H1 (cell line): ENCODE measurements around the gene HSPA1B. TPM values are rescaled to one million over a fixed set of nuclear protein-coding genes. Genes with fewer than 3 reads are reported as not detected.

Experiments used
- BCL11A ChIP-seq, 2 experiments: IDR thresholded peaks; one replicate each; pipeline ENCODE4 v1.6.1; 2011; ENCODE audit warnings: low read depth in 2 of 2, low read length in 2 of 2, mild to moderate bottlenecking in 2 of 2
- CTBP2 ChIP-seq: IDR thresholded peaks from 2 replicates; pipeline ENCODE4 v1.7.0; 2011; ENCODE audit warnings: borderline replicate concordance, mild to moderate bottlenecking, moderate library complexity, mixed read lengths, low read length; ENCODE audit not compliant: insufficient read depth, insufficient read length
- E2F6 ChIP-seq: IDR thresholded peaks from 2 replicates; pipeline ENCODE4 v1.6.1; 2012; ENCODE audit warnings: inconsistent platforms
- EZH2 ChIP-seq: fragments of 200-600 bp; sonication (generic); IDR thresholded peaks from 2 replicates; pipeline ENCODE4 v1.7.1; 2012; ENCODE audit warnings: low read depth, mild to moderate bottlenecking, moderate library complexity, low read length, inconsistent platforms; ENCODE audit not compliant: severe bottlenecking
- POLR2A ChIP-seq, 2 experiments: IDR thresholded peaks; 1 replicate in 1 of 2; 2 replicates in 1 of 2; pipeline ENCODE4 v1.6.1; 2011; ENCODE audit warnings: low read depth in 2 of 2, low read length in 2 of 2, mild to moderate bottlenecking in 2 of 2; ENCODE audit errors: control extremely low read depth in 1 of 2
- POLR2AphosphoS5 ChIP-seq: IDR thresholded peaks from 2 replicates; pipeline ENCODE4 v1.6.1; 2011; ENCODE audit warnings: low read depth, low read length
- POU5F1 ChIP-seq: IDR thresholded peaks from 2 replicates; pipeline ENCODE4 v1.6.1; 2011; ENCODE audit warnings: low read depth, mild to moderate bottlenecking, low read length, moderate library complexity
- TAF7 ChIP-seq: optimal IDR thresholded peaks from 2 replicates; pipeline ENCODE3; 2011; ENCODE audit warnings: low read depth, mild to moderate bottlenecking, inconsistent platforms, low read length, moderate library complexity, borderline replicate concordance
- USF2 ChIP-seq: IDR thresholded peaks from 2 replicates; pipeline ENCODE4 v1.6.1; 2011; ENCODE audit warnings: low read length, improper control_type of control experiment
- polyA plus RNA-seq, 7 experiments: library from polyadenylated mRNA; depleted of rRNA in 3 of 7; stranded (reverse) in 5 of 7; unstranded in 2 of 7; fragments of >200 nt in 5 of 7; fragments of 200-250 nt in 2 of 7; gene quantifications; 1 replicate in 5 of 7; 2 replicates in 1 of 7; 4 replicates in 1 of 7; pipeline versions ENCODE4 v1.2.1 to v1.2.3, GENCODE V29; 2011 to 2013; ENCODE audit warnings: missing spikeins in 2 of 7, mixed read lengths in 2 of 7
- total RNA-seq: library from RNA; stranded (reverse); fragmentation: NEBNext Ultra II Directional; extraction: Animal tissue kit (Norgen Biotek cat#: 25700); gene quantifications from 2 replicates; pipeline ENCODE4 v1.2.1, GENCODE V29; 2021

The HSPA1B gene
- total and polyA plus RNA-seq, 2 of the 8 experiments (the other 6 are each of a cell fraction or from before 2014, with no cell fraction given), result 36.6 to 76.6 TPM

- TF ChIP-seq CTBP2, result no peak
- peak; percentile 99 for TF ChIP-seq TAF7
- peak in 1 of 2 experiments; percentile 11 for TF ChIP-seq BCL11A (IDR thresholded peaks at IDR 0.05; ENCODE audit: low read depth in 2 of 2, low read length in 2 of 2)
- TF ChIP-seq POLR2A (IDR thresholded peaks at IDR 0.05; ENCODE audit: control extremely low read depth in 1 of 2, low read depth in 2 of 2, low read length in 2 of 2), result peak; percentile 98 to 99
- TF ChIP-seq POU5F1, result 0 out of 2 replicates have a peak, but pooled peaks have one; percentile 36
- TF ChIP-seq USF2, result no peak
- TF ChIP-seq POLR2AphosphoS5, result peak; percentile 97
- peak; percentile 80 for TF ChIP-seq E2F6
- TF ChIP-seq EZH2, result no peak
These were observed 7.1 kb downstream of the HSPA1B start (continued) for GRCh38 chr6:31834367-31835250.
